Caco-2 (cell line): ENCODE measurements around the gene FGF22. TPM values are rescaled to one million over a fixed set of nuclear protein-coding genes. Genes with fewer than 3 reads are reported as not detected.
"Not testable (repeated sequence)": the region's sequence is repeated elsewhere in the genome, so short reads cannot be mapped to it uniquely, and the experiment has no call there.

ENCODE experiments used
- BruUV-seq: library from RNA; stranded (reverse); fragments of 400-500 nt; replicated peaks from 2 replicates; lab custom pipeline; 2021; lab: Mats Ljungman, UMichigan
- CTCF ChIA-PET: fragments of 300-600 bp; sonication (Branson Sonifier 250); formaldehyde crosslinking; loops from one replicate; lab custom pipeline; 2022; ENCODE audit warnings: antibody characterized with exemption; lab: Charles Lee
- POLR2A ChIA-PET: fragments of 300-600 bp; sonication (Branson Sonifier 250); formaldehyde crosslinking; loops from one replicate; lab custom pipeline; 2022; ENCODE audit warnings: antibody characterized with exemption; lab: Charles Lee
- DNase-seq, 2 experiments: peaks; one replicate each; pipeline versions ENCODE4 v3.0.0 to v3.0.0-alpha.2; 2020 to 2022
- H3K27me3 ChIP-seq: replicated peaks from 2 replicates; pipeline ENCODE4 v1.6.0; 2011; ENCODE audit warnings: low read length; ENCODE audit not compliant: control insufficient read depth, insufficient read depth
- H3K36me3 ChIP-seq: 2 replicates; pipeline ENCODE4 v1.5.1; 2011; ENCODE audit warnings: low read length; ENCODE audit not compliant: control insufficient read depth, insufficient read depth
- H3K4me1 ChIP-seq: fragments of 250-450 bp; sonication (Bioruptor Pico); 2 replicates; pipeline ENCODE4 v1.5.1; 2020; ENCODE audit warnings: mild to moderate bottlenecking
- H3K4me3 ChIP-seq: 2 replicates; pipeline ENCODE4 v1.5.1; 2011; ENCODE audit warnings: low read depth, mild to moderate bottlenecking, control low read depth, low read length
- H3K9me3 ChIP-seq: fragments of 250-450 bp; sonication (Bioruptor Pico); 2 replicates; pipeline ENCODE4 v1.5.1; 2020; ENCODE audit warnings: mild to moderate bottlenecking, moderate library complexity
- H3K27ac Mint-ChIP-seq: one replicate; pipeline ENCODE4 v1.8.0; 2022; ENCODE audit warnings: mixed read lengths; ENCODE audit not compliant: unreplicated experiment
- H3K27me3 Mint-ChIP-seq: one replicate; pipeline ENCODE4 v1.8.0; 2022; ENCODE audit warnings: mixed read lengths; ENCODE audit not compliant: insufficient read depth, unreplicated experiment
- H3K36me3 Mint-ChIP-seq: one replicate; pipeline ENCODE4 v1.8.0; 2022; ENCODE audit warnings: mild to moderate bottlenecking, mixed read lengths; ENCODE audit not compliant: insufficient read depth, unreplicated experiment
- H3K4me1 Mint-ChIP-seq: one replicate; pipeline ENCODE4 v1.8.0; 2022; ENCODE audit warnings: low read depth, mixed read lengths; ENCODE audit not compliant: unreplicated experiment
- H3K4me3 Mint-ChIP-seq: one replicate; pipeline ENCODE4 v1.8.0; 2022; ENCODE audit warnings: mild to moderate bottlenecking, moderate library complexity, mixed read lengths; ENCODE audit not compliant: unreplicated experiment
- H3K9me3 Mint-ChIP-seq: one replicate; pipeline ENCODE4 v1.8.0; 2022; ENCODE audit warnings: mixed read lengths; ENCODE audit not compliant: unreplicated experiment
- CTCF ChIP-seq, 2 experiments: fragments of 200-600 bp in 1 of 2; IDR thresholded peaks; 1 replicate in 1 of 2; 2 replicates in 1 of 2; pipeline versions ENCODE4 v1.5.1 to v1.8.0; 2011 to 2022; ENCODE audit warnings: antibody characterized with exemption in 1 of 2, control low read depth in 1 of 2, inconsistent platforms in 1 of 2, low read depth in 1 of 2, low read length in 1 of 2, mild to moderate bottlenecking in 1 of 2, moderate library complexity in 1 of 2; ENCODE audit not compliant: insufficient read depth in 1 of 2, severe bottlenecking in 1 of 2, unreplicated experiment in 1 of 2
- intact Hi-C: fragments of 100-400 bp; cut with micrococcal nuclease; formaldehyde crosslinking; loops from one replicate; pipeline ENCODE4 v1.10.0; 2022; ENCODE audit not compliant: unreplicated experiment
- total RNA-seq: library from RNA; stranded (reverse); gene quantifications from 2 replicates; pipeline ENCODE4 v1.2.3, GENCODE V29; 2022

FGF22 gene
- total RNA-seq, 1 experiment from 2014 or later, result 0.68 TPM

- CTCF ChIA-PET, result interaction anchor here (0.7 kb wide), 1 partner anchor 21 kb away, joined by 3 read pairs; no protein-coding TSS in a partner anchor
Observed at GRCh38 chr19:604355-604754, 35.3 kb upstream of the FGF22 start.

DNA sequence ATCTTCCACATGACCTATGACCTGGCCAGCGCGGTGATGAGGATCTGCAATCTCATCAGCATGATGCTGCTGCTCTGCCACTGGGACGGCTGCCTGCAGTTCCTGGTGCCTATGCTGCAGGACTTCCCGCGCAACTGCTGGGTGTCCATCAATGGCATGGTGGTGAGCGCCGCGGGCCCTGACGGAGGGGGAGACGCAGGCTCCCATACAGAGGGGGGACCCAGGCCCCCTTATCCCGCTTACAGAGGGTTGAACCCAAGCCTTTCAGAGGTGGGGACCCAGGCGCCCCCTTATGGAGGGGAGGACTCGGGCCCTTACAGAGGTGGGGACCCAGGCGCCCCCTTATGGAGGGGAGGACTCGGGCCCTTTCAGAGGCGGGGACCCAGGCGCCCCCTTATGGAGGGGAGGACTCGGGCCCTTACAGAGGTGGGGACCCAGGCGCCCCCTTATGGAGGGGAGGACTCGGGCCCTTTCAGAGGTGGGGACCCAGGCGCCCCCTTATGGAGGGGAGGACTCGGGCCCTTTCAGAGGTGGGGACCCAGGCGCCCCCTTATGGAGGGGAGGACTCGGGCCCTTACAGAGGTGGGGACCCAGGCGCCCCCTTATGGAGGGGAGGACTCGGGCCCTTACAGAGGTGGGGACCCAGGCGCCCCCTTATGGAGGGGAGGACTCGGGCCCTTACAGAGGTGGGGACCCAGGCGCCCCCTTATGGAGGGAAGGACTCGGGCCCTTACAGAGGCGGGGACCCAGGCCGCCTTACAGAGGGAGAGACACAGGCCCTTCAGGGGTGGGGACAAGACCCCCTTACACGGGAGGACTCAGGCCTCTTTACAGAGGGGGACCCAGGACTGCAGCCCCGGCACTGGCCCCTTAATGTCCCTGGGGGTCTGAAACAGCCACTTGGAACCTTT lies 34.4 kb upstream of the FGF22 start:
- POLR2A ChIA-PET, intact Hi-C loops, H3K36me3 ChIP-seq, H3K4me3 Mint-ChIP-seq, H3K27me3 Mint-ChIP-seq, H3K4me1 Mint-ChIP-seq, H3K27me3 ChIP-seq, H3K4me3 ChIP-seq, H3K4me1 ChIP-seq, H3K36me3 Mint-ChIP-seq, BruUV-seq, CTCF ChIA-PET, H3K9me3 Mint-ChIP-seq, H3K27ac Mint-ChIP-seq, H3K9me3 ChIP-seq: not testable (repeated sequence)
- TF ChIP-seq CTCF (IDR thresholded peaks at IDR 0.05; ENCODE audit: insufficient read depth in 1 of 2, low read depth in 1 of 2, low read length in 1 of 2, severe bottlenecking in 1 of 2, unreplicated experiment in 1 of 2), result peak in 1 of 2 experiments; percentile 30
- peak; percentile 43 to 63 for DNase-seq

More at GRCh38 chr19:604355-604754, 35.3 kb upstream of the FGF22 start:
- H3K36me3 Mint-ChIP-seq, result no peaks in the 10 kb centered on the region
- no peaks in the 10 kb centered on the region for H3K27me3 Mint-ChIP-seq
- no peaks in the 10 kb centered on the region for H3K4me1 Mint-ChIP-seq
- no peaks in the 10 kb centered on the region for H3K4me1 ChIP-seq
- H3K4me3 Mint-ChIP-seq, result no peak overlapping the region
- peak; percentile 31 to 54 for DNase-seq
- no peak overlapping the region for H3K27ac Mint-ChIP-seq
- no peak for TF ChIP-seq CTCF (IDR thresholded peaks at IDR 0.05; ENCODE audit: insufficient read depth in 1 of 2, low read depth in 1 of 2, low read length in 1 of 2, severe bottlenecking in 1 of 2, unreplicated experiment in 1 of 2)
- intact Hi-C loops, result no loop called here
- BruUV-seq, result no TSS peak
- H3K27me3 ChIP-seq, result no peaks in the 10 kb centered on the region
- H3K4me3 ChIP-seq, result no peak overlapping the region
- H3K36me3 ChIP-seq, result no peaks in the 10 kb centered on the region
- H3K9me3 ChIP-seq, result no peaks in the 10 kb centered on the region; the same call in 1 of the 2 replicates
- POLR2A ChIA-PET, result no interaction called here
- no peaks in the 10 kb centered on the region for H3K9me3 Mint-ChIP-seq

DNA sequence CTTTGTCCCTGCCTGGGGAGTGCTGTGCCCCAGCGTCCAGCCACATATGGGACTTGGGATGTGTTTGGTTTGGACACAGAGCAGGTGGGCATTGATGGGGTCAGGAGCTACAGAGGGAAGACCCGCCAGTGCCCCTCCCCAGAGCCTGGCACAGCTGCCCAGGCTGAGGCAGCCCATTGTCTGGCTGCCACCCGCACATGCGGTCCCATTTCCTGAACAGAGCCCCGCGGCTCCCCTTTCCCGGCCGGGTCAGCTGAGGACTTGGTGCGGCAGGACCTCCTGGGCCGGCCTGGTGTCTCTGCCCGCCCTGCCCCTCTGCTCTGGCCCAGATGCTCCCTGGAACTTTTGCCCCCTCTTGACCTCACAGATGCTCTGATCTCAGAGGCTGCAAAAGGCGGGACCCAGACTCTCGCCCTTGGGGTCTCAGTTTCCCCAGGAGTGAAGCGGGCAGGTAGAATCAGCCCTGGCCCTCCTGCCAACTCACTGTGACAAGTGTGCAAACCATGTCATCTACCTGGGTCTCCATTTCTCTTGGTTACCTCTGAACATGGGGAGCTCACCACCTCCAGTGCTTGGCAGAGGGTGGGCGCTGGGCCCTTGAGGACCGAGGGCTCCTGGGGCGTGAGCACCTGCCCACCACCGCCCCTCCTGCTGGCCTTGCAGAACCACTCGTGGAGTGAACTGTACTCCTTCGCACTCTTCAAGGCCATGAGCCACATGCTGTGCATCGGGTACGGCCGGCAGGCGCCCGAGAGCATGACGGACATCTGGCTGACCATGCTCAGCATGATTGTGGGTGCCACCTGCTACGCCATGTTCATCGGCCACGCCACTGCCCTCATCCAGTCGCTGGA lies 32.2 kb upstream of the FGF22 start:
- H3K9me3 Mint-ChIP-seq, result no peaks in the 10 kb centered on the region
- no peak overlapping the region for H3K27ac Mint-ChIP-seq
- H3K27me3 Mint-ChIP-seq, result no peaks in the 10 kb centered on the region
- intact Hi-C loops, result no loop called here
- Histone ChIP-seq H3K4me3 (no peak overlapping the region), H3K27me3 (no peaks in the 10 kb centered on the region), H3K9me3 (no peaks in the 10 kb centered on the region), H3K4me1 (no peaks in the 10 kb centered on the region), H3K36me3 (no peaks in the 10 kb centered on the region)
- DNase-seq, result no peak
- BruUV-seq, result no TSS peak
- CTCF ChIA-PET, result interaction anchor here (1.1 kb wide), 1 partner anchor 295 kb away, joined by 3 read pairs; no protein-coding TSS in a partner anchor
- no peaks in the 10 kb centered on the region for H3K36me3 Mint-ChIP-seq
- H3K4me3 Mint-ChIP-seq, result no peak overlapping the region
- H3K4me1 Mint-ChIP-seq, result no peaks in the 10 kb centered on the region
- POLR2A ChIA-PET, result no interaction called here
- no peak for TF ChIP-seq CTCF (IDR thresholded peaks at IDR 0.05; ENCODE audit: insufficient read depth in 1 of 2, low read depth in 1 of 2, low read length in 1 of 2, severe bottlenecking in 1 of 2, unreplicated experiment in 1 of 2)
